Measurements from ENCODE around the gene RWDD4.

RWDD4 gene

DNA sequence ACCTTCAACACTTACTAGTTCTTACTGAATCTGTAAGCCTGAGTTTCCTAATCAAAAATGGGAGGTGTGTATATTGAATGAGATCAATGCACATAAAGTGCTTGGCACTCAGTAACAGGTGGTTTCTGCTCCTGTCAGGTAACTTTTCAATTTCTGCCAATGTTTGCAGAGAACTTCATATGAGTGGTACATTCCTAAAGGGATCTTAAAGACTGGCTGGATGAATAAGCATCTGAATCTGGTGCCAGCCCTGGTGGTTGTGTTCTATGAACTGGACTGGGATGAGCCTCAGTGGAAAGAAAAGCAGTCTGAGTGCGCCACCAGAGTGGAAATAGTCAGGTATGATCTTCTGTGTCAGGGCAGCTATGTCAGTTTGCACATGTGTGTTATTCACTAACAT lies 7.1 kb upstream of the RWDD4 start:
- DNase-seq (ENCODE audit: low read depth, low spot score): no peak
- in situ Hi-C loops (cut with HindIII; ENCODE audit: low sequenced_read_pairs): no loop called here
- TF ChIP-seq, protein P1, sequence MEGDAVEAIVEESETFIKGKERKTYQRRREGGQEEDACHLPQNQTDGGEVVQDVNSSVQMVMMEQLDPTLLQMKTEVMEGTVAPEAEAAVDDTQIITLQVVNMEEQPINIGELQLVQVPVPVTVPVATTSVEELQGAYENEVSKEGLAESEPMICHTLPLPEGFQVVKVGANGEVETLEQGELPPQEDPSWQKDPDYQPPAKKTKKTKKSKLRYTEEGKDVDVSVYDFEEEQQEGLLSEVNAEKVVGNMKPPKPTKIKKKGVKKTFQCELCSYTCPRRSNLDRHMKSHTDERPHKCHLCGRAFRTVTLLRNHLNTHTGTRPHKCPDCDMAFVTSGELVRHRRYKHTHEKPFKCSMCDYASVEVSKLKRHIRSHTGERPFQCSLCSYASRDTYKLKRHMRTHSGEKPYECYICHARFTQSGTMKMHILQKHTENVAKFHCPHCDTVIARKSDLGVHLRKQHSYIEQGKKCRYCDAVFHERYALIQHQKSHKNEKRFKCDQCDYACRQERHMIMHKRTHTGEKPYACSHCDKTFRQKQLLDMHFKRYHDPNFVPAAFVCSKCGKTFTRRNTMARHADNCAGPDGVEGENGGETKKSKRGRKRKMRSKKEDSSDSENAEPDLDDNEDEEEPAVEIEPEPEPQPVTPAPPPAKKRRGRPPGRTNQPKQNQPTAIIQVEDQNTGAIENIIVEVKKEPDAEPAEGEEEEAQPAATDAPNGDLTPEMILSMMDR (IDR thresholded peaks at IDR 0.05; ENCODE audit: low read depth, low read length): no peak
- H3K4me3 ChIP-seq (ENCODE audit: low read depth, low read length): no peak overlapping the region

DNA sequence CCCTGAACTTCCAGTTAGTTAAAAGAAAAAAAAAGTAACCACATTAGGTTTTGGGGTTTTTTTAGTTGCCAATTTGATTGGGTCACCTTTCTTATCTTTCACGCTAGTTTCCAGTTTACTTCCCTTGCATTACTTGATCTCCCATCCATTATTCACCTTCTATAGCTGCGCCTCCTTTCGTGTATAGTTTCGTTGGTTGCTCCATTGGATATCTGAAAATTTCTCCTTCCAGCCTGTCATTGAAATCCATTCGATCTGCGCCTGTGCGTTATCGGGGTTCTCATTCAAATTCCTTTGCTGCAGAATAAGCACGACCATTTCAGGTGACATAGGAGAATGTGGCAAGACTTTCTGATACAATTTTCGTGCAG lies 872 bp upstream of the RWDD4 start:
- no peak for DNase-seq (ENCODE audit: low read depth, low spot score)
- peak overlapping the region; percentile 86 for H3K4me3 ChIP-seq (ENCODE audit: low read depth, low read length)
- TF ChIP-seq, protein P1 (IDR thresholded peaks at IDR 0.05; ENCODE audit: low read depth, low read length): no peak
- in situ Hi-C loops (cut with HindIII; ENCODE audit: low sequenced_read_pairs): no loop called here

DNA sequence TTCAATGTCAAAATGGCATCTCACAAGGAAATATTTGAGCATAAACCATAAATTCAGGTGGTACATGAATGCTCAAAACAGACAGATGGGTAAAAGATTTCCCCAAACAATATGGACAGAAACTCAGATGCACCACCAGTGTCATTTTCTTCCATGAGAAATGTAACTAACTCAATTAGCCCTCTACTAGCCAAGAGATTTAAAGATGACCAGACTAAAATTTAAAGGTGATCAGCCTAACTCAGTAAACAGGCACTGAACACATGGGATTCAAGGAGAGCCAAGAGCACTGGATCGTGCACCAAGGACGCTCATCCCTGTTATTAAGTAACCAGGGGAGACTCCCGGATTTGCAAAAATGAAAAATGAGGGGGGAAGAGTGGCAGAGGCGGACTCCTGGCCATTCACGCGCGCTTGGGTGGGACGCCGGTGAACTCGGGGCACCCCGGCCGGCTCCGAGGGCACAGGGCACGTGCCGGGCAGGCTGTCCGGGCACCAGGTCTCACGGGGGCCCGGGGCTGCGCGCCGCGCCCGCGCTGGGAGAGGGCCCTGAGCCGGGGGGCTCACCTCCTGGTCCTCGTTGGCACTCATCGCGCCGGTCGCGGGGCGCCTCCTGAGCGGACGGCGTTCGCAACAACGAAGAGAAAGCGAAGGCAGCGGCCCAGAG lies 490 bp downstream of the RWDD4 start:
- peak; percentile 17 for DNase-seq (ENCODE audit: low read depth, low spot score)
- TF ChIP-seq, protein P1 (IDR thresholded peaks at IDR 0.05; ENCODE audit: low read depth, low read length): no peak
- peak overlapping the region; percentile 85 for H3K4me3 ChIP-seq (ENCODE audit: low read depth, low read length)
- in situ Hi-C loops (cut with HindIII; ENCODE audit: low sequenced_read_pairs): no loop called here

DNA sequence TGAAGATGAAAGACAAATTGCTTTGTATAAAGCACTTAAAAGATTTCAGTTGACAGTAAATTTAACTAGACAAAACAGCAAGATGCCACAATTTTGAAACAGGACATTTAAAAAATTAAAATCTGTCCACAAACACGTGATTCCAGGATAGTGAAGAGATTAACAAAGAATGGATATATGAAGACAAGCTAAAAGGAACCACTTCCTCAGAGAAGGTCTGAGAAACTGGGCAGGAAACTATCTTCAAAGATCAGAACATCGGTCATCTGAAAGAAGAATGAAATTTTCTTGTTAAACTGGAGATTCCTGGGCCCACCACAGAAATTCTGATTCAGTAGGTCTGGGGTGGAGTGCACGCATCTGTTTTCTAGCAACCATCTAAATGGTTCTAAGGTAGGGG lies 1.4 kb downstream of the RWDD4 start:
- TF ChIP-seq, protein P1 (IDR thresholded peaks at IDR 0.05; ENCODE audit: low read depth, low read length): no peak
- in situ Hi-C loops (cut with HindIII; ENCODE audit: low sequenced_read_pairs): no loop called here
- peak overlapping the region; percentile 85 for H3K4me3 ChIP-seq (ENCODE audit: low read depth, low read length)
- peak; percentile 9 for DNase-seq (ENCODE audit: low read depth, low spot score)

DNA sequence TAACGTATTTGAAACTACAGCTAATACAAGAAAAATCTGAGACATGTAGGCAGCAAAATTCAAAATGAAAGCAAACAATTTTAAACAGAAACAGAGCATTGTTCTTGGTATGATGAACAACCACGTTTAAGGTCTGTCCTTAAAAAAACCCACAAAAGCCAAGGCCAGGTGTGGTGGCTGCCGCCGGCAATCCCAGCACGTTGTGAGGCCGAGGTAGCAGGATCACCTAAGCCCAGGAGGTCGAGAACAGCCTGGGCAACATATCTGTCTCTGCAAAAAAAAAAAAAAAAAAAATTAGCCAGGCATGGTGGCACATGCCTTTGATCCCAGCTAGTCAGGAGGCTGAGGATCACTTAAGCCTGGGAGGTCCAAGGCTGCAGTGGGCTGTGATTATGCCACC lies 13.7 kb downstream of the RWDD4 start:
- TF ChIP-seq, protein P1 (IDR thresholded peaks at IDR 0.05; ENCODE audit: low read depth, low read length): no peak
- H3K4me3 ChIP-seq (ENCODE audit: low read depth, low read length): no peak overlapping the region

DNA sequence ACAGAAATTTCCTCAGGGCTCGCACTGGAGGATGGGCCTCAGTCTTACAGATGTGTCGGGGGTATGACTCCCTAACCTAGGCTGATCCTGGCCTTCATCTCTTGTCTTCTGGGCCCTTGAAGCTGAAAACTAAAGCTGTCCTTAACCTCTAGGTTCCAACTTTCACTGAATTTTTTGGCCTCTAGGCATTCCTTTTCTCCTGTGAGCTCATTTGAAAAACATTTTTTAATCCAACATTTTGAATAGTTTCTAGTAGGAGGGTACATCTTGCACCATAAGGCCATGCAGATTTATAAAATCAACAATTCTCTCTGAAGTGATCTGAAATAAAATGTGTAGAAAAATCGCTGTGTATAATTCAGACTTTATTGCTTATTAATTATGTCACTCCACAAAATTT lies 19.7 kb downstream of the RWDD4 start:
- no peak for DNase-seq (ENCODE audit: low read depth, low spot score)
- in situ Hi-C loops (cut with HindIII; ENCODE audit: low sequenced_read_pairs): no loop called here
- H3K4me3 ChIP-seq (ENCODE audit: low read depth, low read length): no peak overlapping the region
- TF ChIP-seq, protein P1 (IDR thresholded peaks at IDR 0.05; ENCODE audit: low read depth, low read length): no peak

More for the DNA sequence above, 13.7 kb downstream of the RWDD4 start:
- no peak for DNase-seq (ENCODE audit: low read depth, low spot score)
- in situ Hi-C loops (cut with HindIII; ENCODE audit: low sequenced_read_pairs): no loop called here

Measured in astrocyte of the spinal cord (primary cell).